H1 (cell line): ENCODE results near the gene SH2D1A. TPM values are rescaled to one million over a fixed set of nuclear protein-coding genes. Genes with fewer than 3 reads are reported as not detected.
A peak's percentile ranks its signal among the peaks of the same experiment; 100 is the strongest.

Experiments used
- CTCF ChIA-PET: fragments of 300-600 bp; sonication (Branson Sonifier 250); formaldehyde crosslinking; loops from one replicate; lab custom pipeline; 2021; ENCODE audit not compliant: partially characterized antibody; lab: Charles Lee
- POLR2A ChIA-PET: fragments of 300-600 bp; sonication (Branson Sonifier 250); formaldehyde crosslinking; loops from one replicate; lab custom pipeline; 2021; ENCODE audit warnings: inconsistent platforms; ENCODE audit not compliant: partially characterized antibody; lab: Charles Lee
- DNase-seq, 2 experiments: peaks; one replicate each; pipeline versions ENCODE4 v3.0.0 to v3.0.0-alpha.2; 2010 to 2022; ENCODE audit warnings: low spot score in 2 of 2, low read depth in 1 of 2, mixed read lengths in 1 of 2
- FAIRE-seq: peaks from 2 replicates; lab custom pipeline; 2011; peaks lifted over from hg19 to GRCh38; lab: Jason Lieb, UNC
- H2AFZ ChIP-seq: 2 replicates; pipeline ENCODE4 v1.8.1; 2012; ENCODE audit warnings: low read length, inconsistent platforms
- H2AK5ac ChIP-seq: 2 replicates; pipeline ENCODE4 v1.6.1; 2013; ENCODE audit warnings: low read depth, low read length
- H2BK120ac ChIP-seq: replicated peaks from 2 replicates; pipeline ENCODE3; 2013; ENCODE audit warnings: low read depth, low read length, inconsistent platforms
- H2BK12ac ChIP-seq: 2 replicates; pipeline ENCODE4 v1.6.1; 2013; ENCODE audit warnings: low read depth, low read length
- H2BK15ac ChIP-seq: 2 replicates; pipeline ENCODE4 v1.6.1; 2013; ENCODE audit warnings: low read length
- H2BK20ac ChIP-seq: 2 replicates; pipeline ENCODE4 v1.6.1; 2013; ENCODE audit warnings: low read length
- H2BK5ac ChIP-seq: 2 replicates; pipeline ENCODE4 v1.6.1; 2013; ENCODE audit warnings: low read depth, low read length
- H3K14ac ChIP-seq: 2 replicates; pipeline ENCODE4 v1.6.1; 2013; ENCODE audit warnings: inconsistent platforms; ENCODE audit not compliant: insufficient read length
- H3K18ac ChIP-seq: 2 replicates; pipeline ENCODE4 v1.6.1; 2013; ENCODE audit warnings: low read length; ENCODE audit errors: extremely low read depth
- H3K23ac ChIP-seq: 2 replicates; pipeline ENCODE4 v1.6.1; 2013; ENCODE audit warnings: inconsistent platforms; ENCODE audit not compliant: insufficient read length
- H3K23me2 ChIP-seq: 2 replicates; pipeline ENCODE4 v1.6.1; 2013; ENCODE audit warnings: low read depth, low read length
- H3K27ac ChIP-seq: 2 replicates; pipeline ENCODE4 v1.6.1; 2011; ENCODE audit warnings: low read depth, low read length, inconsistent platforms
- H3K27me3 ChIP-seq, 4 experiments: replicated peaks in 1 of 4; 1 replicate in 1 of 4; 2 replicates in 3 of 4; pipeline versions ENCODE4 v1.6.1 to v1.8.1; 2011 to 2013; ENCODE audit warnings: low read length in 3 of 4, mild to moderate bottlenecking in 3 of 4, inconsistent platforms in 2 of 4, mixed read lengths in 2 of 4, moderate library complexity in 1 of 4; ENCODE audit not compliant: control insufficient read depth in 3 of 4, insufficient read depth in 3 of 4; ENCODE audit errors: extremely low read depth in 1 of 4
- H3K36me3 ChIP-seq, 4 experiments: 2 replicates each; pipeline versions ENCODE4 v1.6.1 to v1.8.1; 2011 to 2013; ENCODE audit warnings: mild to moderate bottlenecking in 4 of 4, low read length in 3 of 4, moderate library complexity in 2 of 4, control low read depth in 1 of 4, inconsistent platforms in 1 of 4; ENCODE audit not compliant: insufficient read depth in 4 of 4, control insufficient read depth in 2 of 4
- H3K4ac ChIP-seq: replicated peaks from 2 replicates; pipeline ENCODE3; 2013; ENCODE audit warnings: low read length, low read depth, mixed read lengths, inconsistent platforms; ENCODE audit not compliant: insufficient read length
- H3K4me1 ChIP-seq, 4 experiments: replicated peaks in 1 of 4; 1 replicate in 1 of 4; 2 replicates in 3 of 4; pipeline versions ENCODE4 v1.6.1 to v1.8.1; 2011 to 2013; ENCODE audit warnings: low read length in 3 of 4, inconsistent platforms in 2 of 4, mixed read lengths in 1 of 4; ENCODE audit not compliant: insufficient read depth in 4 of 4, control insufficient read depth in 3 of 4
- H3K4me2 ChIP-seq, 2 experiments: 2 replicates each; pipeline versions ENCODE4 v1.6.1 to v1.8.1; 2011 to 2013; ENCODE audit warnings: low read depth in 2 of 2, low read length in 2 of 2, control low read depth in 1 of 2, inconsistent platforms in 1 of 2, mild to moderate bottlenecking in 1 of 2; ENCODE audit not compliant: insufficient read depth in 1 of 2
- H3K4me3 ChIP-seq, 4 experiments: fragments of 200-600, 300-600 bp in 1 of 4; sonication (generic), shearing (Covaris generic), sonication (Bioruptor Twin) in 1 of 4; 2 replicates each; pipeline versions ENCODE4 v1.5.1 to v1.8.1; 2011 to 2016; ENCODE audit warnings: low read length in 4 of 4, low read depth in 3 of 4, control low read depth in 2 of 4, inconsistent platforms in 2 of 4, mild to moderate bottlenecking in 2 of 4, mixed read lengths in 1 of 4, moderate library complexity in 1 of 4; ENCODE audit not compliant: insufficient read depth in 2 of 4; ENCODE audit errors: extremely low read depth in 1 of 4
- H3K56ac ChIP-seq: replicated peaks from 2 replicates; pipeline ENCODE3; 2013; ENCODE audit warnings: low read depth, mild to moderate bottlenecking, mixed read lengths, low read length, inconsistent platforms; ENCODE audit not compliant: insufficient read length
- H3K79me1 ChIP-seq: 2 replicates; pipeline ENCODE4 v1.6.1; 2013; ENCODE audit warnings: low read depth, low read length, control low read depth
- H3K79me2 ChIP-seq, 2 experiments: 2 replicates each; pipeline versions ENCODE4 v1.6.1 to v1.8.1; 2012 to 2013; ENCODE audit warnings: low read length in 2 of 2, mild to moderate bottlenecking in 2 of 2, inconsistent platforms in 1 of 2; ENCODE audit not compliant: insufficient read depth in 2 of 2, control insufficient read depth in 1 of 2
- H3K9ac ChIP-seq, 4 experiments: replicated peaks in 1 of 4; 1 replicate in 1 of 4; 2 replicates in 3 of 4; pipeline versions ENCODE4 v1.6.1 to v1.8.1; 2011 to 2013; ENCODE audit warnings: low read depth in 3 of 4, low read length in 3 of 4, control low read depth in 2 of 4, mild to moderate bottlenecking in 2 of 4, moderate library complexity in 2 of 4, inconsistent platforms in 1 of 4; ENCODE audit errors: extremely low read depth in 1 of 4
- H3K9me3 ChIP-seq, 2 experiments: 2 replicates each; pipeline versions ENCODE4 v1.6.1 to v1.8.1; 2012 to 2013; ENCODE audit warnings: mild to moderate bottlenecking in 2 of 2, moderate library complexity in 2 of 2, control low read depth in 1 of 2, inconsistent platforms in 1 of 2, low read depth in 1 of 2, low read length in 1 of 2, mixed read lengths in 1 of 2; ENCODE audit not compliant: insufficient read depth in 2 of 2
- H4K20me1 ChIP-seq, 2 experiments: replicated peaks in 1 of 2; 2 replicates each; pipeline versions ENCODE3 to v1.8.1; 2011 to 2013; ENCODE audit warnings: inconsistent platforms in 2 of 2, low read length in 2 of 2, mild to moderate bottlenecking in 1 of 2; ENCODE audit not compliant: insufficient read depth in 2 of 2, control insufficient read depth in 1 of 2
- H4K5ac ChIP-seq: 2 replicates; pipeline ENCODE4 v1.6.1; 2013; ENCODE audit warnings: low read length, low read depth, mixed read lengths, inconsistent platforms; ENCODE audit not compliant: insufficient read length
- H4K8ac ChIP-seq: 2 replicates; pipeline ENCODE4 v1.8.0; 2013; ENCODE audit warnings: mild to moderate bottlenecking, moderate library complexity, low read length, inconsistent platforms; ENCODE audit not compliant: insufficient read depth; ENCODE audit errors: extremely low read depth
- H4K91ac ChIP-seq: replicated peaks from 2 replicates; pipeline ENCODE3; 2013; ENCODE audit warnings: low read length, mixed read lengths, inconsistent platforms; ENCODE audit not compliant: insufficient read length
- ASH2L ChIP-seq: fragments of 200-600, 300-600 bp; sonication (generic); IDR thresholded peaks from one replicate; pipeline ENCODE4 v1.7.1; 2017; ENCODE audit warnings: low read length
- CHD1 ChIP-seq: IDR thresholded peaks from 2 replicates; pipeline ENCODE4 v1.6.1; 2012; ENCODE audit warnings: low read depth, low read length, improper control_type of control experiment
- CTBP2 ChIP-seq: IDR thresholded peaks from 2 replicates; pipeline ENCODE4 v1.7.0; 2011; ENCODE audit warnings: borderline replicate concordance, mild to moderate bottlenecking, moderate library complexity, mixed read lengths, low read length; ENCODE audit not compliant: insufficient read depth, insufficient read length
- CTCF ChIP-seq, 3 experiments: IDR thresholded peaks; 1 replicate in 2 of 3; 2 replicates in 1 of 3; pipeline versions ENCODE4 v1.5.1 to v1.6.1; 2011; ENCODE audit warnings: low read length in 3 of 3, mild to moderate bottlenecking in 3 of 3, inconsistent platforms in 2 of 3, low read depth in 1 of 3, moderate library complexity in 1 of 3; ENCODE audit not compliant: insufficient read depth in 1 of 3; ENCODE audit errors: control extremely low read depth in 1 of 3
- E2F6 ChIP-seq: IDR thresholded peaks from 2 replicates; pipeline ENCODE4 v1.6.1; 2012; ENCODE audit warnings: inconsistent platforms
- MAX ChIP-seq: IDR thresholded peaks from 2 replicates; pipeline ENCODE4 v1.6.1; 2012; ENCODE audit warnings: inconsistent platforms
- POLR2A ChIP-seq, 2 experiments: IDR thresholded peaks; 1 replicate in 1 of 2; 2 replicates in 1 of 2; pipeline ENCODE4 v1.6.1; 2011; ENCODE audit warnings: low read depth in 2 of 2, low read length in 2 of 2, mild to moderate bottlenecking in 2 of 2; ENCODE audit errors: control extremely low read depth in 1 of 2
- POU5F1 ChIP-seq: IDR thresholded peaks from 2 replicates; pipeline ENCODE4 v1.6.1; 2011; ENCODE audit warnings: low read depth, mild to moderate bottlenecking, low read length, moderate library complexity
- RAD21 ChIP-seq, 2 experiments: IDR thresholded peaks in 1 of 2; conservative IDR thresholded peaks in 1 of 2; 2 replicates each; pipeline ENCODE4 v1.6.1; 2011; ENCODE audit warnings: low read depth in 2 of 2, low read length in 2 of 2, improper control_type of control experiment in 1 of 2, inconsistent platforms in 1 of 2, mild to moderate bottlenecking in 1 of 2, moderate library complexity in 1 of 2
- RFX5 ChIP-seq: IDR thresholded peaks from 2 replicates; pipeline ENCODE4 v1.6.1; 2011; ENCODE audit warnings: low read depth, low read length, improper control_type of control experiment, borderline replicate concordance
- TBP ChIP-seq: IDR thresholded peaks from 2 replicates; pipeline ENCODE4 v1.6.1; 2011; ENCODE audit warnings: low read depth, low read length, improper control_type of control experiment
- WGBS, 2 experiments: shearing (Covaris generic) in 1 of 2; methylation state at CpG; one replicate each; pipeline versions ENCODE4 v1.1.6 to v1.1.7; 2013 to 2015; ENCODE audit warnings: low lambda C conversion rate in 2 of 2, mixed read lengths in 2 of 2, inconsistent platforms in 1 of 2, low coverage in 1 of 2, missing lambda C conversion rate in 1 of 2; ENCODE audit not compliant: insufficient replicate concordance in 2 of 2, insufficient coverage in 1 of 2, insufficient read length in 1 of 2; ENCODE audit errors: extremely low coverage in 1 of 2, missing lambda C conversion rate in 1 of 2; 5-methylcytosine and 5-hydroxymethylcytosine counted together
- polyA plus RNA-seq, 7 experiments: library from polyadenylated mRNA; depleted of rRNA in 3 of 7; stranded (reverse) in 5 of 7; unstranded in 2 of 7; fragments of >200 nt in 5 of 7; fragments of 200-250 nt in 2 of 7; gene quantifications; 1 replicate in 5 of 7; 2 replicates in 1 of 7; 4 replicates in 1 of 7; pipeline versions ENCODE4 v1.2.1 to v1.2.3, GENCODE V29; 2011 to 2013; ENCODE audit warnings: missing spikeins in 2 of 7, mixed read lengths in 2 of 7
- total RNA-seq: library from RNA; stranded (reverse); fragmentation: NEBNext Ultra II Directional; extraction: Animal tissue kit (Norgen Biotek cat#: 25700); gene quantifications from 2 replicates; pipeline ENCODE4 v1.2.1, GENCODE V29; 2021

Gene SH2D1A
- total and polyA plus RNA-seq, 2 of the 8 experiments (the other 6 are each of a cell fraction or from before 2014, with no cell fraction given), result not detected

DNA sequence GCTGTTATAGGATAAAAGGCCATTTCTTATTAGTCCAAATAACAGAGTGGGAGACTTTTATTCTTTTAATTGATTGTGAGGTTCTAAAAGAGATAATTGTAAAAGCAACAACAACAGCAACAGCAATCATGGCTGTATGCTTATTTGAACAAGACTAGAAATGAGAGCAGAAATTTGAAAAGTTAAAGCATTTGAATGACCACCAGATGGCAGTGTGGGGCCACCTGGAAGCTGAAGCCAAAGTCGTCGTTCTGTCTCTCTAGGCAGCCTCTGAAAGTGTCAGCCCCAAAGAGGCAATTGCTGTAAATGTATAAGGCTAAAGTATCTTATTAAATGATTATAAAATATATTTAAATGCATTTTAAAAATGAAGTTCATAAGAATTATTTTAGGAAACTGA, 42.2 kb downstream of the SH2D1A start:
- H2BK12ac ChIP-seq, result no peak overlapping the region
- H3K79me1 ChIP-seq, result no peaks in the 10 kb centered on the region
- no peak overlapping the region for H3K4ac ChIP-seq
- no peaks in the 10 kb centered on the region for H4K20me1 ChIP-seq
- FAIRE-seq (peak; percentile 96), DNase-seq (peak in 1 of 2 experiments; percentile 49)
- H3K4me2 ChIP-seq, result no peak overlapping the region
- POLR2A ChIA-PET, result no interaction called here
- no peak overlapping the region for H3K23ac ChIP-seq
- H3K9me3 ChIP-seq, result no peaks in the 10 kb centered on the region
- H3K9ac ChIP-seq, result no peak overlapping the region
- H3K18ac ChIP-seq, result no peak overlapping the region
- H3K4me1 ChIP-seq, result no peaks in the 10 kb centered on the region
- CTCF ChIA-PET, result interaction anchor here (0.9 to 2.0 kb wide), 3 partner anchors 18 to 900 kb away, joined by 3 to 5 read pairs (median 4); no protein-coding TSS in a partner anchor
- no peak overlapping the region for H4K5ac ChIP-seq
- H3K79me2 ChIP-seq, result no peaks in the 10 kb centered on the region
- H3K14ac ChIP-seq, result no peak overlapping the region
- H2BK15ac ChIP-seq, result no peak overlapping the region
- H4K91ac ChIP-seq, result no peak overlapping the region
- H3K4me3 ChIP-seq, result no peak overlapping the region
- no peak overlapping the region for H3K56ac ChIP-seq
- H3K27ac ChIP-seq, result no peak overlapping the region
- no peaks in the 10 kb centered on the region for H3K23me2 ChIP-seq
- WGBS, 2 experiments, result 0% methylated on average over 1 of the region's 2 CpGs; no CpG with 5 or more reads in 1 of the 2 experiments
- no peak overlapping the region for H2AFZ ChIP-seq
- H3K36me3 ChIP-seq, result no peaks in the 10 kb centered on the region
- H2BK120ac ChIP-seq, result no peak overlapping the region
- no peaks in the 10 kb centered on the region for H3K27me3 ChIP-seq
- no peak overlapping the region for H2BK5ac ChIP-seq
- no peak overlapping the region for H4K8ac ChIP-seq
- H2BK20ac ChIP-seq, result no peak overlapping the region
- no peak overlapping the region for H2AK5ac ChIP-seq
- no peak for TF ChIP-seq POLR2A (IDR thresholded peaks at IDR 0.05; ENCODE audit: control extremely low read depth in 1 of 2, low read depth in 2 of 2, low read length in 2 of 2)
- TF ChIP-seq CTCF (IDR thresholded peaks at IDR 0.05; ENCODE audit: control extremely low read depth in 1 of 3, insufficient read depth in 1 of 3, low read depth in 1 of 3, low read length in 3 of 3), result peak; percentile 7 to 43 (median 32)
- peak; percentile 68 to 78 for TF ChIP-seq RAD21 (IDR thresholded peaks at IDR 0.05 in 1 of 2, conservative IDR thresholded peaks at IDR 0.05 in 1 of 2; ENCODE audit: low read depth in 2 of 2, low read length in 2 of 2)
- TF ChIP-seq POU5F1, result no peak
- no peak for TF ChIP-seq CTBP2
- no peak for TF ChIP-seq RFX5
- no peak for TF ChIP-seq TBP
- no peak for TF ChIP-seq CHD1
- no peak for TF ChIP-seq MAX
- TF ChIP-seq ASH2L, result no peak
- no peak for TF ChIP-seq E2F6
